CD8-positive, alpha-beta memory T cell (primary cell): ENCODE data around the gene IRX2. TPM values are rescaled to one million over a fixed set of nuclear protein-coding genes. Genes with fewer than 3 reads are reported as not detected.

Experiments used
- CTCF ChIA-PET: fragments of 350-600 bp; sonication (Branson Sonifier 250); formaldehyde crosslinking; loops from one replicate; lab custom pipeline; 2021; ENCODE audit warnings: antibody characterized with exemption; lab: Charles Lee
- POLR2A ChIA-PET: fragments of 350-600 bp; sonication (Branson Sonifier 250); formaldehyde crosslinking; loops from one replicate; lab custom pipeline; 2021; ENCODE audit warnings: antibody characterized with exemption; lab: Charles Lee
- DNase-seq, 5 donors: peaks; one replicate each; pipeline versions ENCODE4 v3.0.0 to v3.0.0-alpha.2; 2020 to 2022; ENCODE audit warnings: mixed read lengths in 1 of 5
- H3K27ac ChIP-seq: one replicate; pipeline ENCODE4 v1.7.0; 2013; ENCODE audit warnings: low read depth, mild to moderate bottlenecking, low read length, moderate library complexity
- H3K27me3 ChIP-seq: 2 replicates; pipeline ENCODE4 v1.7.0; 2013; ENCODE audit warnings: low read length, mild to moderate bottlenecking; ENCODE audit not compliant: insufficient read depth, poor library complexity, severe bottlenecking
- H3K36me3 ChIP-seq: 2 replicates; pipeline ENCODE4 v1.7.0; 2013; ENCODE audit warnings: mild to moderate bottlenecking, low read length, moderate library complexity; ENCODE audit not compliant: insufficient read depth
- H3K4me1 ChIP-seq: 2 replicates; pipeline ENCODE4 v1.7.0; 2013; ENCODE audit warnings: mild to moderate bottlenecking, low read length, moderate library complexity; ENCODE audit not compliant: insufficient read depth
- H3K4me3 ChIP-seq: 2 replicates; pipeline ENCODE4 v1.7.0; 2013; ENCODE audit warnings: mild to moderate bottlenecking, low read length
- H3K9me3 ChIP-seq: 2 replicates; pipeline ENCODE4 v1.7.0; 2013; ENCODE audit warnings: mild to moderate bottlenecking, low read length
- H3K27ac Mint-ChIP-seq, 8 donors: one replicate each; pipeline ENCODE4 v1.8.0; 2020 to 2021; ENCODE audit warnings: mixed read lengths in 8 of 8, mild to moderate bottlenecking in 6 of 8, inconsistent platforms in 3 of 8, moderate library complexity in 3 of 8
- H3K27me3 Mint-ChIP-seq, 2 donors: one replicate each; pipeline ENCODE4 v1.8.0; 2020 to 2021; ENCODE audit warnings: mixed read lengths in 2 of 2, mild to moderate bottlenecking in 1 of 2, moderate library complexity in 1 of 2
- H3K36me3 Mint-ChIP-seq, 3 donors: one replicate each; pipeline ENCODE4 v1.8.0; 2020 to 2021; ENCODE audit warnings: mixed read lengths in 3 of 3, inconsistent platforms in 1 of 3, mild to moderate bottlenecking in 1 of 3
- H3K4me1 Mint-ChIP-seq, 3 donors: one replicate each; pipeline ENCODE4 v1.8.0; 2020 to 2021; ENCODE audit warnings: mixed read lengths in 3 of 3, inconsistent platforms in 1 of 3, mild to moderate bottlenecking in 1 of 3
- H3K4me3 Mint-ChIP-seq, 7 donors: one replicate each; pipeline ENCODE4 v1.8.0; 2020 to 2021; ENCODE audit warnings: mixed read lengths in 7 of 7, mild to moderate bottlenecking in 6 of 7, moderate library complexity in 4 of 7, inconsistent platforms in 2 of 7
- H3K9me3 Mint-ChIP-seq, 5 donors: one replicate each; pipeline ENCODE4 v1.8.0; 2020 to 2022; ENCODE audit warnings: mixed read lengths in 5 of 5, mild to moderate bottlenecking in 3 of 5, moderate library complexity in 2 of 5, inconsistent platforms in 1 of 5
- polyA plus RNA-seq: library from polyadenylated mRNA; unstranded; fragments of 300-500 nt; fragmentation: Illumina TruSeq; gene quantifications from one replicate; pipeline ENCODE4 v1.2.3, GENCODE V29; 2021
- total RNA-seq, 2 experiments: library from RNA; stranded (reverse); gene quantifications; one replicate each; pipeline ENCODE4 v1.2.3, GENCODE V29; 2021

Gene IRX2
- total and polyA plus RNA-seq, 3 experiments from 2014 or later, result not detected

- no peak overlapping the region for H3K4me3 Mint-ChIP-seq
- Histone ChIP-seq H3K9me3 (no peaks in the 10 kb centered on the region), H3K4me1 (no peaks in the 10 kb centered on the region), H3K27ac (no peak overlapping the region), H3K4me3 (no peak overlapping the region), H3K27me3 (peaks cover 6% of the 10 kb centered on the region), H3K36me3 (no peaks in the 10 kb centered on the region)
- H3K27ac Mint-ChIP-seq, result no peak overlapping the region
- ChIA-PET CTCF (no interaction called here), POLR2A (no interaction called here)
- DNase-seq, result no peak
- H3K4me1 Mint-ChIP-seq, result peaks cover 0 to 2% (median 0%) of the 10 kb centered on the region in 3 donors
- peaks cover 35 to 61% of the 10 kb centered on the region in 2 donors for H3K27me3 Mint-ChIP-seq
- no peaks in the 10 kb centered on the region for H3K36me3 Mint-ChIP-seq
- peaks cover 0 to 21% (median 5%) of the 10 kb centered on the region in 5 donors for H3K9me3 Mint-ChIP-seq
These were observed 2.5 kb downstream of the IRX2 start for GRCh38 chr5:2748861-2749513.

- Histone ChIP-seq H3K9me3 (no peaks in the 10 kb centered on the region), H3K4me3 (no peak overlapping the region), H3K36me3 (no peaks in the 10 kb centered on the region), H3K27me3 (peaks cover 6% of the 10 kb centered on the region), H3K27ac (no peak overlapping the region), H3K4me1 (no peaks in the 10 kb centered on the region)
- POLR2A ChIA-PET, result no interaction called here
- DNase-seq, result no peak
- Mint-ChIP-seq H3K27ac (no peak overlapping the region), H3K4me1 (peaks cover 0 to 2% (median 0%) of the 10 kb centered on the region in 3 donors), H3K9me3 (peaks cover 0 to 25% (median 5%) of the 10 kb centered on the region in 5 donors), H3K4me3 (no peak overlapping the region), H3K27me3 (peaks cover 35 to 62% of the 10 kb centered on the region in 2 donors), H3K36me3 (no peaks in the 10 kb centered on the region)
- CTCF ChIA-PET, result no interaction called here
These were observed 3.2 kb downstream of the IRX2 start for GRCh38 chr5:2748179-2748860.

DNA sequence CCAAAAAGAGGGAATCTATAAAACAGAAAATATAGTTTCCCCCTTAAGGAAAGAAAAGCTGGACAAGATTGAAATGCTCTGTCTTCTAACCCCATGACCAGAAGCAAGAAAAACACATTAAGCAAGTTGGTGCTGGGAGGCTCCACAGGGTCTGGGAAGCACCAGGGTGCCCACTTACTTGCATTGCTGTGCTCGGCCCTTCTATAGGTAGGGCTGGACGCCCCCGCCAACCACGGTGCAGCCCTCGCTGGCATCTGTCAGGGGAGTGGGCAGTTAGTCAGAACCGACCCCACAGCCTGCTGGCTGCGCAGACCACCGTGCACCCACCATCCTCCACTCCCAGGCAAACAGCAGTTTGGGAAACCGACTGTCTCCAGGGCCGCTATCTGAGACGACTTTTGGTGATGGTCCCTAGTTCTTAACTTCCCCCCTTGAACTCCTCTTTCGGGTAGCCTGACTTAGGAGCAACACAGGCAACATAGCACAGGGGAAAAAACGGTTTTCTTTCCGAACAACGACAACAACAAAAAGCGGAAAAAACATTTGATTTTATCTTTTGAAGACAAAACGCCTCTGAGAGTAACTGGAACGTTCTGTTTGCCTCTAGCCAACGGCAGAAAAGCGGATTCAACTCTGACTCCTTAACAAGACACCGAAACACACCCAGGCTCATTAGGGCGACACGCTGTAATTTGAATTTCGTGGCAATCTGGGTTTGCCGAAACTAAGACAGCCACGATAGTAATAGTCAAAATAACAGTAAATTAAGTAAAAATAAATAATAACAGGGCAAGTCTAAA, 3.9 kb downstream of the IRX2 start:
- H3K27ac ChIP-seq, result no peak overlapping the region
- H3K4me3 Mint-ChIP-seq, result no peak overlapping the region
- peaks cover 30 to 61% of the 10 kb centered on the region in 2 donors for H3K27me3 Mint-ChIP-seq
- peaks cover 0 to 24% (median 5%) of the 10 kb centered on the region in 5 donors for H3K9me3 Mint-ChIP-seq
- ChIA-PET CTCF (no interaction called here), POLR2A (no interaction called here)
- no peak overlapping the region for H3K27ac Mint-ChIP-seq
- DNase-seq, result no peak
- peaks cover 0 to 2% (median 0%) of the 10 kb centered on the region in 3 donors for H3K4me1 Mint-ChIP-seq
- peaks cover 6% of the 10 kb centered on the region for H3K27me3 ChIP-seq
- no peaks in the 10 kb centered on the region for H3K9me3 ChIP-seq
- H3K36me3 ChIP-seq, result no peaks in the 10 kb centered on the region
- H3K4me3 ChIP-seq, result no peak overlapping the region
- no peaks in the 10 kb centered on the region for H3K36me3 Mint-ChIP-seq
- H3K4me1 ChIP-seq, result no peaks in the 10 kb centered on the region

DNA sequence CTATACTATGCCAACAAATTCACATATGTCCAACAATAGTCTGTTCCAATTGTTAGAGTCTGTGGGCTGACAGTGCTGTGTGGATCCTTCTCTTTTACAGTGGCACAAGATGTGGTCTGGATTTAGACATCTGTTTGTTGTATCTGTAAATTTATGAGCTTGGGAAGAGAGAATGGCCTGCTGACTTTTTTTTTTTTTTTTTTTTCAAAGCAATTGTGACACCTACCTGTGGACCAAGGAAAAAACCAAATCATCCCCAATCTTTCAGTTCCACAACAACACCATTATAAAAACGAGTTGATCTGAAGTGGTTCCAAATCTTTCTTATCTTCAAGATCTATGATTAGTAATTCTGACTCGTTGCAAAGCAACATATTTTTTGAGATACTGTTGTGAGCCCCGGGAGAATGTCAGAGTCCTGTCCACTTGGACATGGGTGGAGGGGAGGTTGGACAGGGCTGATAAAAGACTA, 4.9 kb downstream of the IRX2 start:
- POLR2A ChIA-PET, result no interaction called here
- H3K27ac ChIP-seq, result no peak overlapping the region

DNA sequence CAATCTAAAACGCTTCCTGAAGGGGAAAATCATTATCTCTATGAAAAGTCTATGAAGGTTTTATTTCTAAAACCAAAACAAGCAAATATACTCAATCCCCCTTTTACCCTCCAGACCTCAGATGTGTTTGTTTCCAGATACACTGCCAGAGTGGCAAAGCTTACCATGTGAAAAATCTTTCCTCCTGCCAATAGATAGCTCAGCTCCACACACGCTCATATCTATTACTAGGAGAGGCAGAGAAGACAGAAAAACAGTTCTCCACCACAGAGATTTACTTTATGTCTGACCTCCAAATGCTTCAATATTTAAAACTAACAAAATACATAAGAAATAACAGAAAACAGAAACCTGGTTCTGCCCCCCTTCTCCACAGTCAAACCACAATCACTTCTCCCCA, 7.0 kb downstream of the IRX2 start:
- Histone ChIP-seq H3K4me3 (no peak overlapping the region), H3K27me3 (peaks cover 11% of the 10 kb centered on the region), H3K27ac (no peak overlapping the region), H3K4me1 (no peaks in the 10 kb centered on the region), H3K36me3 (no peaks in the 10 kb centered on the region), H3K9me3 (no peaks in the 10 kb centered on the region)
- H3K27ac Mint-ChIP-seq, result no peak overlapping the region
- peaks cover 0 to 23% (median 7%) of the 10 kb centered on the region in 5 donors for H3K9me3 Mint-ChIP-seq
- H3K27me3 Mint-ChIP-seq, result peaks cover 42 to 66% of the 10 kb centered on the region in 2 donors
- DNase-seq, result no peak
- no peaks in the 10 kb centered on the region for H3K4me1 Mint-ChIP-seq
- POLR2A ChIA-PET, result no interaction called here
- H3K36me3 Mint-ChIP-seq, result no peaks in the 10 kb centered on the region
- H3K4me3 Mint-ChIP-seq, result no peak overlapping the region
- CTCF ChIA-PET, result interaction anchor here (1.8 kb wide), 1 partner anchor 12 kb away, joined by 4 read pairs; no protein-coding TSS in a partner anchor

More for the DNA sequence above, 4.9 kb downstream of the IRX2 start:
- H3K36me3 ChIP-seq, result no peaks in the 10 kb centered on the region
- DNase-seq, result no peak
- no peaks in the 10 kb centered on the region for H3K4me1 ChIP-seq
- no peaks in the 10 kb centered on the region for H3K36me3 Mint-ChIP-seq
- H3K27me3 Mint-ChIP-seq, result peaks cover 34 to 66% of the 10 kb centered on the region in 2 donors
- no peak overlapping the region for H3K4me3 Mint-ChIP-seq
- peaks cover 0 to 2% (median 0%) of the 10 kb centered on the region in 3 donors for H3K4me1 Mint-ChIP-seq
- H3K27me3 ChIP-seq, result peaks cover 6% of the 10 kb centered on the region
- no peaks in the 10 kb centered on the region for H3K9me3 ChIP-seq
- peaks cover 0 to 24% (median 9%) of the 10 kb centered on the region in 5 donors for H3K9me3 Mint-ChIP-seq
- H3K4me3 ChIP-seq, result no peak overlapping the region
- peak overlapping the region in 1 of 8 donors; percentile 9 for H3K27ac Mint-ChIP-seq
- CTCF ChIA-PET, result no interaction called here

DNA sequence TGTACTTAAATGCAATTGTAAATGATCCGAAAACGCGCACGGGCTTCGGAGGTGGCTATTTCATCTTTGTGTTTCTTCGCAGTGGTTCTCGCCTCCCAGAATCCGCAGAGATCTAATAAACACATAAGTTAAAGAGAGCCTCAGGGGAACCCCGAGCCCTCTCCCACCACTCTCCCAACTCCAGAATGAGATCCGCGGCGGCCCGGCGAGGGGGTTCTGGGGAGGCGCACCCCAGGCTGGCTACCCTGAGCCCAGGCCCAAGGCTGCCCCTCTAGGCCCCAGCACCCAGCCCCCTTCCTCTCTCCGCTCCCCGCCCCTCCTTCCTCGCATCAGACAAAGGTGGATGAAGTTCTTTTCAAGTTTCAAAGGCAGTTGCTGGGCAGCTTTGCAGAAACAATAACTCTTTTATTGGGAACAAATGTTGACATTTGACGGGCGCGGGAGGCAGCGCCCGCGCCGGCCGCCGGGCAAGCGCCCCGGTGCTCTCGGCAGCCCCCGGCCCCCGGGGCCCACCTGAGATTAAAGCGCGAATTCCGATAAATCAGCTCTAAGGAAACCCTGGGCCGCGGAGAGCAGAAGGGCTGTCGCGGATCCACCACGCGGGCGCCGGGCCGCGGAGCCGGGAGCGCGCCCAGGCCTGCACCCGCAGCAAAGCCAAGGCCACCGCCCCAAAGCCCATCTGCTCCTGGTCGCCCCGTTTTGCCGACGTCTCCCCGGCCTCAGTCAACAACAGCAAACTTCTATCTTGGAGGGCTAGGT, 8.4 kb downstream of the IRX2 start:
- H3K27me3 Mint-ChIP-seq, result peaks cover 43 to 66% of the 10 kb centered on the region in 2 donors
- Histone ChIP-seq H3K36me3 (no peaks in the 10 kb centered on the region), H3K27ac (no peak overlapping the region), H3K4me1 (no peaks in the 10 kb centered on the region), H3K27me3 (peaks cover 11% of the 10 kb centered on the region), H3K9me3 (no peaks in the 10 kb centered on the region), H3K4me3 (no peak overlapping the region)
- no peaks in the 10 kb centered on the region for H3K36me3 Mint-ChIP-seq
- ChIA-PET CTCF (no interaction called here), POLR2A (no interaction called here)
- H3K9me3 Mint-ChIP-seq, result peaks cover 0 to 25% (median 7%) of the 10 kb centered on the region in 5 donors
- no peak overlapping the region for H3K4me3 Mint-ChIP-seq
- H3K4me1 Mint-ChIP-seq, result no peaks in the 10 kb centered on the region
- DNase-seq, result no peak
- no peak overlapping the region for H3K27ac Mint-ChIP-seq

GRCh38 chr5:2741956-2742355, 9.5 kb downstream of the IRX2 start:
- Mint-ChIP-seq H3K27me3 (peaks cover 44 to 68% of the 10 kb centered on the region in 2 donors), H3K9me3 (peaks cover 0 to 21% (median 12%) of the 10 kb centered on the region in 5 donors), H3K27ac (no peak overlapping the region), H3K36me3 (no peaks in the 10 kb centered on the region), H3K4me1 (no peaks in the 10 kb centered on the region), H3K4me3 (no peak overlapping the region)
- ChIA-PET POLR2A (no interaction called here), CTCF (no interaction called here)
- Histone ChIP-seq H3K36me3 (no peaks in the 10 kb centered on the region), H3K4me3 (no peak overlapping the region), H3K27ac (no peak overlapping the region), H3K27me3 (peaks cover 11% of the 10 kb centered on the region), H3K4me1 (no peaks in the 10 kb centered on the region), H3K9me3 (no peaks in the 10 kb centered on the region)
- no peak for DNase-seq
